ENCODE data around the gene KCNT1.

- TF ChIP-seq CTCF (IDR thresholded peaks at IDR 0.05 in 2 of 3, conservative IDR thresholded peaks at IDR 0.05 in 1 of 3; ENCODE audit: borderline replicate concordance in 1 of 3, insufficient read depth in 1 of 3, low read depth in 2 of 3, low read length in 2 of 3) (no peak), MAX (IDR thresholded peaks at IDR 0.05) (no peak), POLR2A (IDR thresholded peaks at IDR 0.05; ENCODE audit: borderline replicate concordance, extremely low read depth, insufficient read depth, insufficient read length) (no peak), RAD21 (IDR thresholded peaks at IDR 0.05; ENCODE audit: low read depth) (no peak), ZNF274 (IDR thresholded peaks at IDR 0.05; ENCODE audit: low read depth, low read length) (no peak), EGR1 (IDR thresholded peaks at IDR 0.05; ENCODE audit: low read depth) (no peak)
Observed at GRCh38 chr9:135776893-135777622, 75.1 kb downstream of the KCNT1 start.

All from HCT116 (cell line).